GM19452 (cell line): ENCODE data around the gene SHISA8.
"Not testable (repeated sequence)": the region's sequence is repeated elsewhere in the genome, so short reads cannot be mapped to it uniquely, and the experiment has no call there.

Experiments
- ATAC-seq: cut with Tn5 transposase; IDR thresholded peaks from one replicate; pipeline ENCODE4 v1.9.1; 2021; ENCODE audit not compliant: unreplicated experiment

The SHISA8 gene

GRCh38 chr22:41900652-41901312, 14.1 kb downstream of the SHISA8 start:
- ATAC-seq: no peak

- ATAC-seq: no peak
Measured at GRCh38 chr22:41899992-41900651, 14.8 kb downstream of the SHISA8 start.

- no peak for ATAC-seq
Measured at GRCh38 chr22:41899110-41899509, 15.8 kb downstream of the SHISA8 start.

- ATAC-seq: no peak
Measured at GRCh38 chr22:41898645-41899044, 16.2 kb downstream of the SHISA8 start.

- ATAC-seq: no peak
Measured at GRCh38 chr22:41893591-41894375, 21.1 kb downstream of the SHISA8 start.

GRCh38 chr22:41892721-41893120, 22.2 kb downstream of the SHISA8 start:
- no peak for ATAC-seq

GRCh38 chr22:41891407-41891806, 23.5 kb downstream of the SHISA8 start:
- ATAC-seq: no peak

GRCh38 chr22:41888627-41889200, 26.2 kb downstream of the SHISA8 start:
- ATAC-seq: no peak

- ATAC-seq: no peak
Measured at GRCh38 chr22:41885516-41885915, 29.4 kb downstream of the SHISA8 start.

GRCh38 chr22:41885116-41885515, 29.8 kb downstream of the SHISA8 start:
- ATAC-seq: no peak

GRCh38 chr22:41883400-41883799, 31.5 kb downstream of the SHISA8 start:
- ATAC-seq: no peak

GRCh38 chr22:41880653-41881052, 34.2 kb downstream of the SHISA8 start:
- ATAC-seq: no peak

GRCh38 chr22:41876675-41877074, 38.2 kb downstream of the SHISA8 start:
- ATAC-seq: no peak

- ATAC-seq: no peak
Measured at GRCh38 chr22:41876275-41876674, 38.6 kb downstream of the SHISA8 start.

- no peak for ATAC-seq
Measured at GRCh38 chr22:41875531-41876270, 39.2 kb downstream of the SHISA8 start.

- ATAC-seq: no peak
Measured at GRCh38 chr22:41874090-41874489, 40.8 kb downstream of the SHISA8 start.

GRCh38 chr22:41873391-41873790, 41.5 kb downstream of the SHISA8 start:
- no peak for ATAC-seq

- ATAC-seq: no peak
Measured at GRCh38 chr22:41870786-41871185, 44.1 kb downstream of the SHISA8 start.

- not testable (repeated sequence) for ATAC-seq
Measured at GRCh38 chr22:41870081-41870480, 44.8 kb downstream of the SHISA8 start.

- no peak for ATAC-seq
Measured at GRCh38 chr22:41868556-41868955, 46.3 kb downstream of the SHISA8 start.

GRCh38 chr22:41863472-41863871, 51.4 kb downstream of the SHISA8 start:
- ATAC-seq: no peak
